MCF 10A (cell line): ENCODE measurements around the gene DMKN. TPM values are rescaled to one million over a fixed set of nuclear protein-coding genes. Genes with fewer than 3 reads are reported as not detected.

Experiments used
- BruUV-seq: library from RNA; stranded (reverse); fragments of 400-500 nt; replicated peaks from 2 replicates; lab custom pipeline; 2021; lab: Mats Ljungman, UMichigan
- CTCF ChIA-PET: fragments of 300-600 bp; sonication (Branson Sonifier 250); formaldehyde crosslinking; extraction: SDS; loops from one replicate; lab custom pipeline; 2021; ENCODE audit warnings: antibody characterized with exemption, inconsistent platforms; lab: Yijun Ruan, JAX
- POLR2A ChIA-PET: fragments of 300-600, 350-650 bp; sonication (Branson Sonifier 250); formaldehyde crosslinking; extraction: SDS; loops from one replicate; lab custom pipeline; 2020; ENCODE audit warnings: antibody characterized with exemption, inconsistent platforms; lab: Yijun Ruan, JAX
- DNase-seq: peaks from one replicate; pipeline ENCODE4 v3.0.0-alpha.2; 2018; ENCODE audit not compliant: unreplicated experiment
- H3K27ac Mint-ChIP-seq: one replicate; pipeline ENCODE4 v1.8.0; 2022; ENCODE audit warnings: mild to moderate bottlenecking, low read depth, mixed read lengths; ENCODE audit not compliant: unreplicated experiment
- H3K27me3 Mint-ChIP-seq: one replicate; pipeline ENCODE4 v1.8.0; 2022; ENCODE audit warnings: mixed read lengths; ENCODE audit not compliant: insufficient read depth, unreplicated experiment
- H3K36me3 Mint-ChIP-seq: one replicate; pipeline ENCODE4 v1.8.0; 2022; ENCODE audit warnings: mild to moderate bottlenecking, moderate library complexity, mixed read lengths; ENCODE audit not compliant: insufficient read depth, unreplicated experiment
- H3K4me1 Mint-ChIP-seq: one replicate; pipeline ENCODE4 v1.8.0; 2022; ENCODE audit warnings: mixed read lengths; ENCODE audit not compliant: insufficient read depth, unreplicated experiment
- H3K4me3 Mint-ChIP-seq: one replicate; pipeline ENCODE4 v1.8.0; 2022; ENCODE audit warnings: mild to moderate bottlenecking, moderate library complexity, mixed read lengths; ENCODE audit not compliant: unreplicated experiment
- H3K9me3 Mint-ChIP-seq: one replicate; pipeline ENCODE4 v1.8.0; 2022; ENCODE audit warnings: mixed read lengths; ENCODE audit not compliant: unreplicated experiment
- CTCF ChIP-seq: fragments of 200-600 bp; IDR thresholded peaks from one replicate; pipeline ENCODE4 v1.8.0; 2022; ENCODE audit warnings: antibody characterized with exemption, mild to moderate bottlenecking; ENCODE audit not compliant: unreplicated experiment
- intact Hi-C: fragments of 100-400 bp; cut with micrococcal nuclease; formaldehyde crosslinking; loops from 2 replicates; pipeline ENCODE4 v1.14.1; 2022
- total RNA-seq: library from RNA; stranded (reverse); gene quantifications from 2 replicates; pipeline ENCODE4 v1.2.3, GENCODE V29; 2022

DMKN gene
- total RNA-seq, 1 experiment from 2014 or later = 90.7 TPM

GRCh38 chr19:35460608-35461007 is 52.8 kb downstream of the DMKN start:
- POLR2A ChIA-PET = no interaction called here
- no TSS peak for BruUV-seq
- Mint-ChIP-seq H3K4me1 (no peaks in the 10 kb centered on the region), H3K4me3 (no peak overlapping the region), H3K27ac (no peak overlapping the region), H3K36me3 (no peaks in the 10 kb centered on the region), H3K27me3 (peaks cover 62% of the 10 kb centered on the region), H3K9me3 (no peaks in the 10 kb centered on the region)
- CTCF ChIA-PET = interaction anchor here (0.5 to 1.1 kb wide), 4 partner anchors 9 to 88 kb away, joined by 3 to 4 read pairs (median 3); no protein-coding TSS in a partner anchor
- TF ChIP-seq CTCF = no peak
- intact Hi-C loops = loop anchor here (10.0 kb wide), 1 partner anchor 316 kb away; the partner anchor contains the start of gene FXYD7
- no peak for DNase-seq

GRCh38 chr19:35459414-35460082 is 53.9 kb downstream of the DMKN start:
- intact Hi-C loops = loop anchor here (10.0 kb wide), 1 partner anchor 315 kb away; the partner anchor contains the start of gene FXYD7
- BruUV-seq = no TSS peak
- DNase-seq = no peak
- Mint-ChIP-seq H3K4me3 (no peak overlapping the region), H3K27me3 (peaks cover 51% of the 10 kb centered on the region), H3K9me3 (no peaks in the 10 kb centered on the region), H3K4me1 (no peaks in the 10 kb centered on the region), H3K36me3 (no peaks in the 10 kb centered on the region), H3K27ac (no peak overlapping the region)
- POLR2A ChIA-PET = interaction anchor here (0.6 kb wide), 1 partner anchor 203 kb away, joined by 3 read pairs; no protein-coding TSS in a partner anchor
- CTCF ChIA-PET = interaction anchor here (0.6 to 1.4 kb wide), 5 partner anchors 9 to 619 kb away, joined by 3 to 8 read pairs (median 4); no protein-coding TSS in a partner anchor
- TF ChIP-seq CTCF = no peak

- CTCF ChIA-PET = interaction anchor here (0.6 to 1.4 kb wide), 4 partner anchors 9 to 618 kb away, joined by 3 to 8 read pairs (median 4); no protein-coding TSS in a partner anchor
- intact Hi-C loops = no loop called here
- Mint-ChIP-seq H3K36me3 (no peaks in the 10 kb centered on the region), H3K27ac (no peak overlapping the region), H3K27me3 (peaks cover 44% of the 10 kb centered on the region), H3K4me1 (no peaks in the 10 kb centered on the region), H3K9me3 (no peaks in the 10 kb centered on the region), H3K4me3 (no peak overlapping the region)
- no TSS peak for BruUV-seq
- DNase-seq = no peak
- TF ChIP-seq CTCF = no peak
- POLR2A ChIA-PET = no interaction called here
These were observed 54.6 kb downstream of the DMKN start for GRCh38 chr19:35458731-35459391.

GRCh38 chr19:35458192-35458591 is 55.3 kb downstream of the DMKN start:
- no peak for DNase-seq
- no peaks in the 10 kb centered on the region for H3K9me3 Mint-ChIP-seq
- H3K4me3 Mint-ChIP-seq = no peak overlapping the region
- intact Hi-C loops = no loop called here
- peaks cover 42% of the 10 kb centered on the region for H3K27me3 Mint-ChIP-seq
- no peaks in the 10 kb centered on the region for H3K36me3 Mint-ChIP-seq
- ChIA-PET CTCF (interaction anchor here (1.0 to 1.6 kb wide), 2 partner anchors 10 to 37 kb away, joined by 3 to 8 read pairs; no protein-coding TSS in a partner anchor), POLR2A (no interaction called here)
- no TSS peak for BruUV-seq
- no peak overlapping the region for H3K27ac Mint-ChIP-seq
- no peak for TF ChIP-seq CTCF
- no peaks in the 10 kb centered on the region for H3K4me1 Mint-ChIP-seq
